ENCODE data around the gene BMP10. TPM values are rescaled to one million over a fixed set of nuclear protein-coding genes. Genes with fewer than 3 reads are reported as not detected.

BMP10 gene
- total RNA-seq, 1 experiment from 2014 or later: not detected

- no peaks in the 10 kb centered on the region for H3K79me1 ChIP-seq (ENCODE audit: insufficient read depth, low read depth, low read length, poor library complexity, severe bottlenecking)
- no peaks in the 10 kb centered on the region for H3K27me3 ChIP-seq (ENCODE audit: insufficient read depth, low read length)
- no peak overlapping the region for H3K27ac ChIP-seq (ENCODE audit: insufficient read length, low read depth, low read length)
- Mint-ChIP-seq H3K4me3 (no peak overlapping the region), H3K9me3 (no peaks in the 10 kb centered on the region), H3K27me3 (ENCODE audit: low read depth) (peaks cover 3% of the 10 kb centered on the region; the same call in 1 of the 2 replicates), H3K27ac (no peak overlapping the region), H3K36me3 (ENCODE audit: insufficient read depth in 1 of 3, low read depth in 3 of 3) (no peaks in the 10 kb centered on the region), H3K4me1 (no peaks in the 10 kb centered on the region)
- no peaks in the 10 kb centered on the region for H3K4me1 ChIP-seq (ENCODE audit: insufficient read depth, low read length)
- H3K14ac ChIP-seq (ENCODE audit: insufficient read depth, low read length): no peak overlapping the region
- no peak overlapping the region for H3K23ac ChIP-seq (ENCODE audit: insufficient read length, low read depth, low read length)
- no peak overlapping the region for H4K5ac ChIP-seq (ENCODE audit: insufficient read length, low read depth, low read length)
- no CpG with 5 or more reads among the region's 4 CpGs for WGBS (ENCODE audit: extremely low coverage, insufficient read length, low lambda C conversion rate)
- no peak overlapping the region for H3K18ac ChIP-seq (ENCODE audit: insufficient read length, low read depth, low read length)
- no peak overlapping the region for H4K91ac ChIP-seq (ENCODE audit: insufficient read length, low read depth, low read length)
- no peak overlapping the region for H2AFZ ChIP-seq (ENCODE audit: low read length)
- H3K23me2 ChIP-seq (ENCODE audit: insufficient read length, low read depth, low read length, poor library complexity, severe bottlenecking): no peaks in the 10 kb centered on the region
- H3K79me2 ChIP-seq (ENCODE audit: insufficient read depth, low read length): no peaks in the 10 kb centered on the region
- no peak overlapping the region for H2BK5ac ChIP-seq (ENCODE audit: insufficient read length, low read length)
- no peak for TF ChIP-seq CTCF (conservative IDR thresholded peaks at IDR 0.05)
- H3K9me3 ChIP-seq (ENCODE audit: control insufficient read depth, low read depth, low read length): no peaks in the 10 kb centered on the region
- H3K9ac ChIP-seq (ENCODE audit: extremely low read depth, insufficient read length, low read length): no peak overlapping the region
- H3K4me2 ChIP-seq (ENCODE audit: insufficient read depth, insufficient read length, low read length): no peak overlapping the region
- no peak overlapping the region for H2BK120ac ChIP-seq (ENCODE audit: low read depth, low read length, poor library complexity, severe bottlenecking)
- H2BK20ac ChIP-seq (ENCODE audit: low read depth, low read length, poor library complexity, severe bottlenecking): no peak overlapping the region
- no peak overlapping the region for H2BK12ac ChIP-seq (ENCODE audit: insufficient read length, low read depth, low read length)
- H2AK5ac ChIP-seq (ENCODE audit: insufficient read length, low read length): no peak overlapping the region
- H3T11ph ChIP-seq (ENCODE audit: low read length): no peak overlapping the region
- no peak overlapping the region for H4K8ac ChIP-seq (replicated peaks; ENCODE audit: insufficient read length, low read depth, low read length)
- no peak overlapping the region for H3K4ac ChIP-seq (ENCODE audit: low read depth, low read length)
- no peak overlapping the region for H3K56ac ChIP-seq (ENCODE audit: insufficient read length, low read depth, low read length)
- no peak for DNase-seq
- no peaks in the 10 kb centered on the region for H4K20me1 ChIP-seq (ENCODE audit: control insufficient read depth, insufficient read depth, insufficient read length)
- no peak overlapping the region for H2BK15ac ChIP-seq (ENCODE audit: low read depth, low read length)
These were observed 21.6 kb downstream of the BMP10 start for GRCh38 chr2:68849579-68850030.

Data from H9 (cell line).